ENCODE measurements around the gene NOS2. TPM values are rescaled to one million over a fixed set of nuclear protein-coding genes. Genes with fewer than 3 reads are reported as not detected.

Gene NOS2
- not detected in 2 replicates for total RNA-seq

DNA sequence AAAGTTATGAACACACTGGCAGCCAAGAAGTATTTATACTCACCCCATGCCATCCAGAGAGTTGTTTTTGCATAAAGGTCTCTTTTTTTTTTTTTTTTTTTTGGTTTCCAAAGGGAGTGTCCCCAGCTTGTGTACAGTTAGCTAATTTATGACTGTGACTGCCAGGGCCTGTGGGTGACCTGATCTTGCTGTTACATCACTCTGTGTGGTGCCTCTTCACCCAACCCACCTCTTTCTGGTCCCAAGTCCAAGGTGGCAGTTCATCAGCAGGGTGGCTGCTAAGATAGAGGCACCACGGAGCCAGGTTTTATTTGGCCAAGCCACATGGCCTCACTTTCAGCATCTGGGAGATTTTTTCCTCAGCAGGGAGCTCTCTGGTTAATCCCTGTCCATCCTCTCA is at the start of gene NOS2:
Gene NOS2 (minus strand): TSS at position 8 of the 400 bp plus-strand sequence. CDS start 1,720 bp downstream, outside the sequence.

Small RNA genes within 50 kb of the gene (small RNA-seq; reads per million reads assigned to genes)
- gene AC130289.1 (not detected), gene AC130289.2 (not detected)

Other genes with a start within 250 kb of the NOS2 start
- gene LGALS9, start 169.3 kb downstream of the NOS2 start, total RNA-seq, result 0.20 and 0.37 TPM in 2 replicates
- gene LYRM9, start 92.8 kb upstream of the NOS2 start, total RNA-seq, result 2.3 and 5.9 TPM in 2 replicates
- gene NLK, start 242.1 kb upstream of the NOS2 start, total RNA-seq, result 9.6 and 13.9 TPM in 2 replicates

Measured in subcutaneous preadipocyte (primary cell).